Naive thymus-derived CD8-positive, alpha-beta T cell (primary cell): ENCODE data around the gene DNAAF8. TPM values are rescaled to one million over a fixed set of nuclear protein-coding genes. Genes with fewer than 3 reads are reported as not detected.

Experiments used
- ATAC-seq, 2 donors: fragments of 150-1000 bp; cut with Tn5 transposase in 1 of 2; sonication (Bioruptor Pico), chemical (Tn5 transposase) in 1 of 2; 1 replicate in 1 of 2; 2 replicates in 1 of 2; pipeline ENCODE4 v1.10.0; 2021; ENCODE audit warnings: mild to moderate bottlenecking in 2 of 2, moderate library complexity in 2 of 2
- POLR2A ChIA-PET: fragments of 350-600 bp; sonication (Branson Sonifier 250); formaldehyde crosslinking; loops from one replicate; lab custom pipeline; 2021; ENCODE audit warnings: antibody characterized with exemption; lab: Charles Lee
- DNase-seq, 10 donors: peaks; one replicate each; pipeline versions ENCODE4 v3.0.0 to v3.0.0-alpha.2; 2020 to 2022
- H3K27ac Mint-ChIP-seq, 10 donors: one replicate each; pipeline ENCODE4 v1.8.0; 2020 to 2022; ENCODE audit warnings: mild to moderate bottlenecking in 10 of 10, mixed read lengths in 10 of 10, moderate library complexity in 4 of 10, inconsistent platforms in 1 of 10
- H3K27me3 Mint-ChIP-seq, 5 donors: one replicate each; pipeline ENCODE4 v1.8.0; 2021 to 2022; ENCODE audit warnings: mixed read lengths in 5 of 5
- H3K36me3 Mint-ChIP-seq, 3 donors: one replicate each; pipeline ENCODE4 v1.8.0; 2020 to 2022; ENCODE audit warnings: mixed read lengths in 3 of 3, mild to moderate bottlenecking in 2 of 3, inconsistent platforms in 1 of 3
- H3K4me1 Mint-ChIP-seq, 4 donors: one replicate each; pipeline ENCODE4 v1.8.0; 2021 to 2022; ENCODE audit warnings: mixed read lengths in 4 of 4
- H3K4me3 Mint-ChIP-seq, 10 donors: one replicate each; pipeline ENCODE4 v1.8.0; 2020 to 2022; ENCODE audit warnings: mild to moderate bottlenecking in 10 of 10, mixed read lengths in 10 of 10, moderate library complexity in 6 of 10, inconsistent platforms in 1 of 10
- H3K9me3 Mint-ChIP-seq, 9 donors: one replicate each; pipeline ENCODE4 v1.8.0; 2020 to 2022; ENCODE audit warnings: mixed read lengths in 9 of 9, mild to moderate bottlenecking in 3 of 9, inconsistent platforms in 1 of 9, moderate library complexity in 1 of 9
- polyA plus RNA-seq, 3 donors: library from polyadenylated mRNA; unstranded; fragments of 300-500 nt; fragmentation: Illumina TruSeq; gene quantifications; one replicate each; pipeline ENCODE4 v1.2.3, GENCODE V29; 2021
- total RNA-seq, 8 experiments: library from RNA in 2 of 8; stranded (reverse) in 2 of 8; gene quantifications; one replicate each; pipeline ENCODE4 v1.2.3 and lab custom pipeline; 2021 to 2026

The DNAAF8 gene
- total and polyA plus RNA-seq, 5 experiments from 2014 or later, result 0.26 to 0.48 (median 0.32) TPM; not detected in 1

- no peak for ATAC-seq
- no peak overlapping the region for H3K4me3 Mint-ChIP-seq
Measured at GRCh38 chr16:4792951-4793513, 58.7 kb downstream of the DNAAF8 start.

GRCh38 chr16:4795181-4795827, 61.0 kb downstream of the DNAAF8 start, which contains the start of gene SMIM22:
Gene SMIM22 (plus strand): TSS chr16:4795369. CDS start chr16:4795735, 366 bp downstream.
- H3K4me3 Mint-ChIP-seq, result no peak within 1 kb of the TSS
- DNase-seq (no peak), ATAC-seq (no peak)
- H3K27me3 Mint-ChIP-seq, result peaks cover 0 to 3% (median 0%) of the 10 kb centered on the region in 5 donors
- POLR2A ChIA-PET, result interaction anchor here (0.7 kb wide), 1 partner anchor 8 kb away, joined by 3 read pairs; no protein-coding TSS in a partner anchor
- no peak within 1 kb of the TSS for H3K27ac Mint-ChIP-seq
- peaks cover 0 to 5% (median 5%) of the 10 kb centered on the region in 3 donors for H3K36me3 Mint-ChIP-seq
- no peaks in the 10 kb centered on the region for H3K9me3 Mint-ChIP-seq
- peaks cover 0 to 2% (median under 1%) of the 10 kb centered on the region in 4 donors for H3K4me1 Mint-ChIP-seq

More at GRCh38 chr16:4792951-4793513, 58.7 kb downstream of the DNAAF8 start:
- Mint-ChIP-seq H3K4me1 (no peaks in the 10 kb centered on the region), H3K27me3 (peaks cover 0 to 3% (median 0%) of the 10 kb centered on the region in 5 donors), H3K27ac (no peak overlapping the region), H3K36me3 (peaks cover 0 to 2% (median 0%) of the 10 kb centered on the region in 3 donors), H3K9me3 (no peaks in the 10 kb centered on the region)
- no peak for DNase-seq
- POLR2A ChIA-PET, result no interaction called here

GRCh38 chr16:4795828-4796572, 61.7 kb downstream of the DNAAF8 start:
- DNase-seq (no peak), ATAC-seq (no peak)
- no peaks in the 10 kb centered on the region for H3K9me3 Mint-ChIP-seq
- H3K27me3 Mint-ChIP-seq, result peaks cover 0 to 2% (median 0%) of the 10 kb centered on the region in 5 donors
- peaks cover 0 to 5% (median 5%) of the 10 kb centered on the region in 3 donors for H3K36me3 Mint-ChIP-seq
- no peak overlapping the region for H3K27ac Mint-ChIP-seq
- H3K4me3 Mint-ChIP-seq, result no peak overlapping the region
- H3K4me1 Mint-ChIP-seq, result peaks cover 3 to 9% (median 7%) of the 10 kb centered on the region in 4 donors
- POLR2A ChIA-PET, result interaction anchor here (0.6 to 1.0 kb wide), 2 partner anchors 8 to 28 kb away, joined by 3 to 4 read pairs; no protein-coding TSS in a partner anchor

- no peak for DNase-seq
- Mint-ChIP-seq H3K36me3 (peaks cover 0 to 5% (median 5%) of the 10 kb centered on the region in 3 donors), H3K4me1 (peaks cover 4 to 15% (median 10%) of the 10 kb centered on the region in 4 donors), H3K27ac (peak overlapping the region in 1 of 10 donors; percentile 53), H3K4me3 (no peak overlapping the region), H3K9me3 (no peaks in the 10 kb centered on the region), H3K27me3 (no peaks in the 10 kb centered on the region)
- POLR2A ChIA-PET, result interaction anchor here (0.5 kb wide), 1 partner anchor 264 kb away, joined by 6 read pairs; no protein-coding TSS in a partner anchor
- ATAC-seq, result no peak
Measured at GRCh38 chr16:4796982-4797804, 62.9 kb downstream of the DNAAF8 start.

- Mint-ChIP-seq H3K27ac (no peak overlapping the region), H3K9me3 (no peaks in the 10 kb centered on the region), H3K4me3 (no peak overlapping the region), H3K36me3 (peaks cover 0 to 5% (median 5%) of the 10 kb centered on the region in 3 donors), H3K4me1 (peaks cover 4 to 16% (median 11%) of the 10 kb centered on the region in 4 donors), H3K27me3 (no peaks in the 10 kb centered on the region)
- ATAC-seq (no peak), DNase-seq (no peak)
- POLR2A ChIA-PET, result no interaction called here
Measured at GRCh38 chr16:4797805-4798252, 63.5 kb downstream of the DNAAF8 start.

GRCh38 chr16:4798456-4798855, 64.1 kb downstream of the DNAAF8 start:
- no peak overlapping the region for H3K27ac Mint-ChIP-seq
- DNase-seq, result no peak
- no peaks in the 10 kb centered on the region for H3K9me3 Mint-ChIP-seq

More at GRCh38 chr16:4798456-4798855, 64.1 kb downstream of the DNAAF8 start:
- Mint-ChIP-seq H3K4me1 (peaks cover 7 to 20% (median 13%) of the 10 kb centered on the region in 4 donors), H3K27me3 (no peaks in the 10 kb centered on the region), H3K4me3 (no peak overlapping the region), H3K36me3 (peaks cover 0 to 5% (median 5%) of the 10 kb centered on the region in 3 donors)
- POLR2A ChIA-PET, result no interaction called here
- ATAC-seq, result no peak

Other genes with a start within 250 kb of the DNAAF8 start
- 10 to 100 TPM; 23.4 to 25.5 TPM for gene CDIP1, start 195.8 kb upstream of the DNAAF8 start, total RNA-seq
- 10 to 100 TPM; 18.2 to 25.3 (median 25.0) TPM for gene CDIP1, start 195.8 kb upstream of the DNAAF8 start, polyA plus RNA-seq
- gene C16orf96, start 178.2 kb upstream of the DNAAF8 start, total RNA-seq, result under 1 TPM; 0.38 to 0.52 TPM
- under 1 TPM in 2 of 3 donors, not detected in 1; 0.07 to 0.08 TPM for gene C16orf96, start 178.2 kb upstream of the DNAAF8 start, polyA plus RNA-seq
- 10 to 100 TPM; 26.0 to 27.4 TPM for gene UBALD1, start 119.6 kb upstream of the DNAAF8 start, total RNA-seq
- 1 to 10 TPM; 2.5 to 3.9 (median 2.7) TPM for gene UBALD1, start 119.6 kb upstream of the DNAAF8 start, polyA plus RNA-seq
- gene MGRN1, start 109.7 kb upstream of the DNAAF8 start, total RNA-seq, result 10 to 100 TPM; 66.4 to 70.5 TPM
- 1 to 10 TPM; 4.5 to 5.8 (median 5.6) TPM for gene MGRN1, start 109.7 kb upstream of the DNAAF8 start, polyA plus RNA-seq
- gene NUDT16L1, start 41.0 kb upstream of the DNAAF8 start, total RNA-seq, result 10 to 100 TPM; 56.7 to 59.3 TPM
- gene NUDT16L1, start 41.0 kb upstream of the DNAAF8 start, polyA plus RNA-seq, result 100 to 1,000 TPM in 2 of 3 donors, 10 to 100 TPM in 1; 90.0 to 131 (median 119) TPM
- gene ANKS3, start 266 bp upstream of the DNAAF8 start, total RNA-seq, result 10 to 100 TPM; 31.5 to 37.0 TPM
- gene ANKS3, start 266 bp upstream of the DNAAF8 start, polyA plus RNA-seq, result 1 to 10 TPM; 4.3 to 9.0 (median 4.5) TPM
- gene ZNF500, start 32.6 kb downstream of the DNAAF8 start, total RNA-seq, result 10 to 100 TPM; 29.1 to 34.7 TPM
- gene ZNF500, start 32.6 kb downstream of the DNAAF8 start, polyA plus RNA-seq, result 10 to 100 TPM; 14.3 to 17.3 (median 16.8) TPM
- not detected for gene SEPTIN12, start 53.8 kb downstream of the DNAAF8 start, total RNA-seq
- not detected for gene SEPTIN12, start 53.8 kb downstream of the DNAAF8 start, polyA plus RNA-seq
- gene SMIM22, start 60.8 kb downstream of the DNAAF8 start, total RNA-seq, result not detected
- gene SMIM22, start 60.8 kb downstream of the DNAAF8 start, polyA plus RNA-seq, result not detected
- gene ROGDI, start 68.1 kb downstream of the DNAAF8 start, total RNA-seq, result 10 to 100 TPM; 11.2 to 12.5 TPM
- 10 to 100 TPM in 2 of 3 donors, 1 to 10 TPM in 1; 7.8 to 12.6 (median 11.8) TPM for gene ROGDI, start 68.1 kb downstream of the DNAAF8 start, polyA plus RNA-seq
- gene GLYR1, start 112.8 kb downstream of the DNAAF8 start, total RNA-seq, result 100 to 1,000 TPM; 111 to 112 TPM
- gene GLYR1, start 112.8 kb downstream of the DNAAF8 start, polyA plus RNA-seq, result 10 to 100 TPM; 29.7 to 39.6 (median 38.1) TPM
- 10 to 100 TPM; 40.6 to 40.9 TPM for gene UBN1, start 112.9 kb downstream of the DNAAF8 start, total RNA-seq
- 10 to 100 TPM; 10.9 to 18.4 (median 14.2) TPM for gene UBN1, start 112.9 kb downstream of the DNAAF8 start, polyA plus RNA-seq
- not detected for gene PPL, start 202.6 kb downstream of the DNAAF8 start, total RNA-seq
- under 1 TPM in 1 of 3 donors, not detected in 2; 0.48 TPM for gene PPL, start 202.6 kb downstream of the DNAAF8 start, polyA plus RNA-seq
- not detected for gene SEC14L5, start 223.8 kb downstream of the DNAAF8 start, total RNA-seq
- not detected for gene SEC14L5, start 223.8 kb downstream of the DNAAF8 start, polyA plus RNA-seq